Activated CD8-positive, alpha-beta memory T cell treated with anti-CD3 and anti-CD28 coated beads, Interleukin-2, amount 50 U/mL, for 1 hour (primary cell): ENCODE measurements around the gene VAV3.
"Not testable (repeated sequence)": the region's sequence is repeated elsewhere in the genome, so short reads cannot be mapped to it uniquely, and the experiment has no call there.

Source experiments
- DNase-seq: peaks from one replicate; pipeline ENCODE4 v3.0.0-alpha.2; 2020; ENCODE audit errors: extremely low read depth

VAV3 gene, protein sequence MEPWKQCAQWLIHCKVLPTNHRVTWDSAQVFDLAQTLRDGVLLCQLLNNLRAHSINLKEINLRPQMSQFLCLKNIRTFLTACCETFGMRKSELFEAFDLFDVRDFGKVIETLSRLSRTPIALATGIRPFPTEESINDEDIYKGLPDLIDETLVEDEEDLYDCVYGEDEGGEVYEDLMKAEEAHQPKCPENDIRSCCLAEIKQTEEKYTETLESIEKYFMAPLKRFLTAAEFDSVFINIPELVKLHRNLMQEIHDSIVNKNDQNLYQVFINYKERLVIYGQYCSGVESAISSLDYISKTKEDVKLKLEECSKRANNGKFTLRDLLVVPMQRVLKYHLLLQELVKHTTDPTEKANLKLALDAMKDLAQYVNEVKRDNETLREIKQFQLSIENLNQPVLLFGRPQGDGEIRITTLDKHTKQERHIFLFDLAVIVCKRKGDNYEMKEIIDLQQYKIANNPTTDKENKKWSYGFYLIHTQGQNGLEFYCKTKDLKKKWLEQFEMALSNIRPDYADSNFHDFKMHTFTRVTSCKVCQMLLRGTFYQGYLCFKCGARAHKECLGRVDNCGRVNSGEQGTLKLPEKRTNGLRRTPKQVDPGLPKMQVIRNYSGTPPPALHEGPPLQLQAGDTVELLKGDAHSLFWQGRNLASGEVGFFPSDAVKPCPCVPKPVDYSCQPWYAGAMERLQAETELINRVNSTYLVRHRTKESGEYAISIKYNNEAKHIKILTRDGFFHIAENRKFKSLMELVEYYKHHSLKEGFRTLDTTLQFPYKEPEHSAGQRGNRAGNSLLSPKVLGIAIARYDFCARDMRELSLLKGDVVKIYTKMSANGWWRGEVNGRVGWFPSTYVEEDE

GRCh38 chr1:107965110-107965991 lies at the start of gene VAV3:
Gene VAV3 (minus strand): TSS chr1:107965180. CDS start chr1:107964869, 311 bp downstream.
- no peak for DNase-seq

GRCh38 chr1:108012553-108012952 lies 47.6 kb upstream of the VAV3 start:
- DNase-seq: no peak

GRCh38 chr1:108011295-108011694 lies 46.3 kb upstream of the VAV3 start:
- no peak for DNase-seq

DNA sequence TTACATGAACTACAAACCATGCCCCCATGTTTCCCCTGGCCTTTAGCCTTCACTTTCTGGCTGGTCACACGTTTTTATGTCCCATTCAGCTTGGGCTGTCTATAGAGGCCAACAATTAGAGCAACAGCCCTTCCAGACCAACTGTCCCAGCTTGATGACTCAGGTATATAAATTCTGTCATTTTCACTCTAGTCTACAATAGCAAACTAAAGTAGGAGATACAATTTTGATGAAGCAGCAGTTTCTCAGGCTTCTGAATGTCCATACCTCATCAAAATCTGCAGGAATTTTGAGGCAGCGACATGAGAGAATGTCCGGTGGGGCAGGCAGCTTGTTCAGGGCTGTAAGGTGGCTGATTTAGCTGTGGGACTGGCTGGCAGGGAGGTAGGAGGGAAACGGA lies 45.6 kb upstream of the VAV3 start:
- DNase-seq: no peak

DNA sequence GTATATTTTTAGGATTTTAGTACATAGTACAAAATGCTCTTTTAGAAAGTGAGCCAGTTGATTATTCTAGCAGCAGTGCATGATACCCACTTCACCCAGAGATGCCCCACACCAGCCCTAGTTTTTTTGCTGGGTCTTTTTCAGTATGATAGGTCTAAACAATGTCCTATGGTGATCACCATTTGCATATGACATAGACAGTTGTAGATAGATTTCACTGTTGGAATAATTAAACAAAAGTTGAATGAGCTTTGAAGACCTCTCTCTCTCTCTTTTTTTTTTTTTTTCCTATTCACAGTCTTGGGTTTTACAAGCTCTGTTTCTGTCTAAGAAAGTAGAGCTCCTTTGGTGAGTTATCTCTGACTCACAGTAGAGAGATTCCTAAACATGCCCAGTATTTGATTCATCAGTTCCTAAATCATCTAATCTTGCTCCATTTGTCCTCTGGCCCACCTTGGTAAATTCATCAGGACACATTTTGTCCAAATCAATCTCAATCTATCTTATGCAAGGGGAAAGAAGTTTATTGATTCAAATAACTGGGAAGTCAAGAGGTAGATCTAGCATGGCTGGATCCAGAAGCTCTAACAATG lies 44.7 kb upstream of the VAV3 start:
- DNase-seq: no peak

DNA sequence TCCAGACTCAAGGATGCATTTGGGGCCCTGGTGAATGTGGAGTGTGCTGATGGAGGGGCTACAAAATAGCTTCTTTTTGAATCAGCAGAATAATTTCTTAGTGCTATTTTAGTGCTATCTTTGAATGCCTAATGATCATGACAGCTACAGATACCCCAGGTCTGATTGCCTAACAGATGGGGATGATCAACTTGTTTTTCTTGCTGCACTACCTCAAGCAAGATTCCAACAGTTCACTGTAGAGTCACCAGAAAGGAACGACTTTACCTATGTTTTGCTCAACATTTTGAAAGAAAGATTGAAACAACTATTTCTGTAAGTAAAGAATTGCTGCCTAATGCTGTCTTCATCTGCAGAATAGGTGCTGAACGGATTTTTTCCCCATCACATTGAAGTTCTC lies 42.6 kb upstream of the VAV3 start:
- no peak for DNase-seq

DNA sequence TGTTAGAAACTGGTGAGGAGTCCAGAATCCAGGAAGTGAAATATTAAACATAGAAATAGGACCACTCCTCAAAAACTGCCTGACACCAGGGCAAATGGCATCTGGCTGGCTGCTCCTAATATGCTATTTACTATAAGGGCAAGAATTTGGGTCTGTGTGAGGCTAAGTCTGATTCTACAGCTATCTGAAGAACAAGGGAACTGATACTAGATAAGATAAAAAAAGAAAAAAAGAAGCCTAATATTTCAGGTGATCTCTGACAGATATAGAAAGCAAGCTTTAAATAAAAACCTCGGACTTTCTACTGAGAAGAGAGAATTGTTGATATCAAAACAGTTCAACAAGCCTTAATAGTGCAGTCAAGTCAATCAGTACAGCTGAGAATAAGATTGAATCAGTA lies 42.1 kb upstream of the VAV3 start:
- no peak for DNase-seq

- not testable (repeated sequence) for DNase-seq
These were observed 39.9 kb upstream of the VAV3 start for GRCh38 chr1:108004919-108005318.

GRCh38 chr1:108000620-108001111 lies 35.7 kb upstream of the VAV3 start:
- no peak for DNase-seq

DNA sequence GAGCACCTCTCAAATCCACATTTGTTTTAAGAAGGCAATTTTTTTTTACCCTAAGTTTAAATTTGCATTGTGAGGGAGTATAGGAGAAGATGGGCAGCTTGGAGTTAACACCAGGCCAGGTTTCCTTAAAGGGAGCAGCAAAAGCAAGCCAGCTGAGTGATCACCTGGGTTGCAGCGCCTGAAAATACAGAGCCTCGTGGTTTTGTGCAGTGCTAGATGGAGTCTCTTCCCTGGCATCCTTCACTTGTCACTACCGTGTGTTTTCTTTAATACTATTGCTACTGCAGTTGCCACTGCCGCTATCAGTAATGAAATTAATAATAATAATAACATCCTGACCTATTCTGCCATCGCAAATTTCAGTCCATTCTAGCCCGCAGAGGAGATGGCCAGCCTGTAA lies 35.2 kb upstream of the VAV3 start:
- DNase-seq: no peak

- no peak for DNase-seq
These were observed 32.9 kb upstream of the VAV3 start for GRCh38 chr1:107997866-107998265.

DNA sequence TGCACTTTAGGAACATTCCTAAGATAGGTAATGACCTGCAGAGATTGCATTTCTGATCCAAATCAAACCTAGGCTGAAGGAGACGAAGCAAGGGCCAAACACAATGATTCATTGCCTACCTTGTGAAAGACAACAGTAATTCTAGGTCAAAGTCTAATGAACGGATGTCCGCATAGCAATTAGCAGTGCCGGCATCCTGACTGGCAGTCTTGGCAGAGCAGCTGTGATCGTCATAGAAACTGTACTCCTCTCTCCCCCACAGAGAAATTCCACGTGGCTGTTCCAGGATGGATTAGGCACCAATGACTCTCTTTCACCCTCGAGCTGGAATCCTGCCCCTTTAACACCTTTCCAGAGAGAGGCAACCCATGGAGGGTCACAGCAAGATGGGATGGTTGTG lies 28.9 kb upstream of the VAV3 start:
- DNase-seq: no peak

- DNase-seq: no peak
These were observed 27.4 kb upstream of the VAV3 start for GRCh38 chr1:107992347-107992746.

DNA sequence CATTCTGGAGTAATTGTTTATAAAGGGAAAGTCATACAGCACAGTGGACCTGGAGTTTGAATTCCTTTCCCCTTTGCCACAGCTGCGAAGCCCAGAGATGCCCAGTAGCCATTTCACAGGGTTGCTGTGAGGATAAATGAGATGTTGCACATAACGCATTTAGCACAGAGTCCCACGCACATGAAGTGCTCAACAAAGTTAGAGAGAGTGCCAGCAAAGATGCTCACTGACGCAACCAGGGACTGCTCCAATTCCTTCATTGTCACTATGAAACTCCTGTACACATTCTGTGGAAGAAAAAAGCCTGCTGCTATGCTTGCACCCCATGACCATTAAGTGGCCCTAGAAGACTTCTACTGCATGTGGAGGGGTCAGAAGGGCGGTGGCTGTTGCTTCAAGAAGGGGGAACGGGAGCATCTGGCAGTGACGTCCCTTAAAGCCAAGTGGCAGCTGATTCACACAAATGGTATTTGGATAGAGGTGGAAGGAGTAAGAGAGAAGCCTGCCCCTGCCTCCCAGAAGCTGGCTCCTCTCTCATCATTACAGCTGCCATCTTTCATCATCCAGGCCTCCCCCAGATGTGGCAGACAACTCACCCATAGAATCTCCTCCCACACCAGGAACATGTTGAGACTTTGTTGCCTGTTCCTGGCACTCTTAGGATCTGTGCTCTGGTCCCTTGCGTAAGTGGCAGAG lies 26.5 kb upstream of the VAV3 start:
- DNase-seq: no peak

DNA sequence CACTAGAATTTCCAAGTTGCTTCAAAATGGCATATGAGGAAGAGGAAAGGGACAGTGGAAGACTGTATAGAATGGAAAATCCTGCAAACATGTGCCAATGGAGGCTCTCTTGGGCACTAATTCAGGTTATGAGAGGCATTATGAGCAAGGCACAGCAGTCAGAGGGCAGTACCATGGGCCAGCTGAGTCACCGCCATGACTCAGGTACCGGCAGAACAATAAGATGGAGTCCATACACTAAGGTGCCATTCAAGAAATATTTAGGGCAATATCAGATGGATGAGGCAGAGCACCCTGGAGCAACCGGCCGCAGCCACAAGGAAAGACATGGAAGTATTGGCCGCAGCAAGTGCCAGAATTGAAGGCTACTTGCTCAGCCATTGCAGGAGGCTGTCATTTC lies 25.6 kb upstream of the VAV3 start:
- no peak for DNase-seq

- no peak for DNase-seq
These were observed 16.3 kb upstream of the VAV3 start for GRCh38 chr1:107981277-107981676.

GRCh38 chr1:107979926-107980325 lies 14.9 kb upstream of the VAV3 start:
- no peak for DNase-seq

GRCh38 chr1:107979088-107979487 lies 14.1 kb upstream of the VAV3 start:
- DNase-seq: no peak

DNA sequence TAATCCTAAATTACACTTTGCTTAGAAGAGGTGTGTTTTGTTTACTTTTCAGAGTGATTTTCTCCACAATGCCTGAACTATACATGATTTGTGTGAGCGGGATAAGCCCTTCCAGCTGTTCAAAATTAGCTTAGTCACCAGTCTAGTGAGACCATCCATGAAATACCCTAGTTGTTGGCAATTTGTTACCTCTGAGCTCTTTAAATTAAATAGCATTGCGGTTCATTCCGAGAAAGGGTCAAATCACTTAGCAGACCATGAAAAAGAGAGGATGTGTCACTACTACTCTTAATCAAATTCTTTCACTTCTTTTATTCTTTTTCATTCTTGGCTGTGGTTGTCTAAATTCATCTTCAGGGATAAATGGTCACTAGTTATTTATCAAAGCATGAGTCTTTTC lies 11.9 kb upstream of the VAV3 start:
- DNase-seq: no peak

DNA sequence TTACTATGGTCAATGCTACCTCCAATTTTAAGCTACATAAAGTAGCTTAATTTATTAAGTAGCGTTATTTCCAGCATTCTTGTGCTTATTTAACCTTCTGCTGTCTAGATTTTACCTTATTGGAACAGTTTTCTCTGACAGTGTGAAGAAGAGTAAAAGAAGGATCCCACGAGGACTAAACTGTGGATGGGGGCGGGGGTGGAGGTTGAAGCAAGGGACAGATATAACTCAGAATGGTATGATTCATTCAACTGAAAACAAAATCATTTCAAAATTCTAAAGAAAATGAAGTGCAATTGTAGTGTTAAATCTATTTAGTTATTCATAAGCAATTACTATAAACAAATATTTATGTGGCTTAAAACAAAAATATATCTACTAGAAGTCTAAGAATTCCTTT lies 11.5 kb upstream of the VAV3 start:
- DNase-seq: no peak

DNA sequence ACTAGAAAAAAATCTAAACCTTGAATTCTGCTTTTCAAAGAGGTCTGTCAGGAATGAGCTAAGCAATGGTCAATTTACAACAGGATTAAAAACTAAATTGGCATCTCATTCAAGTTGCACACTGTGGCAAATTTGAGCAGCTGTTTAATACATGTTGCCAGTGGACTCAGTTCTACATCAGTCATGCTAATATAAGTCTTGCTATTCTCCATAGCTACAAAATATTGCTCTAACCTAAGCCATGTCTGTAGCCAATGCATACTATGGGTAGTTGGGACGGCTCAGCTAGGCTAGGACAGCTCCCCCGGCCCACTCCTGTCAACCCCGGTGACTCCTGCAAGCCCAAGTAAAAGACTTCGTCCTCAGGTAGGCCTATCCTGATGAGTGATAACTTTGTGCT lies 10.9 kb upstream of the VAV3 start:
- no peak for DNase-seq
